ENCODE data around the gene CRB2.

Gene CRB2

DNA sequence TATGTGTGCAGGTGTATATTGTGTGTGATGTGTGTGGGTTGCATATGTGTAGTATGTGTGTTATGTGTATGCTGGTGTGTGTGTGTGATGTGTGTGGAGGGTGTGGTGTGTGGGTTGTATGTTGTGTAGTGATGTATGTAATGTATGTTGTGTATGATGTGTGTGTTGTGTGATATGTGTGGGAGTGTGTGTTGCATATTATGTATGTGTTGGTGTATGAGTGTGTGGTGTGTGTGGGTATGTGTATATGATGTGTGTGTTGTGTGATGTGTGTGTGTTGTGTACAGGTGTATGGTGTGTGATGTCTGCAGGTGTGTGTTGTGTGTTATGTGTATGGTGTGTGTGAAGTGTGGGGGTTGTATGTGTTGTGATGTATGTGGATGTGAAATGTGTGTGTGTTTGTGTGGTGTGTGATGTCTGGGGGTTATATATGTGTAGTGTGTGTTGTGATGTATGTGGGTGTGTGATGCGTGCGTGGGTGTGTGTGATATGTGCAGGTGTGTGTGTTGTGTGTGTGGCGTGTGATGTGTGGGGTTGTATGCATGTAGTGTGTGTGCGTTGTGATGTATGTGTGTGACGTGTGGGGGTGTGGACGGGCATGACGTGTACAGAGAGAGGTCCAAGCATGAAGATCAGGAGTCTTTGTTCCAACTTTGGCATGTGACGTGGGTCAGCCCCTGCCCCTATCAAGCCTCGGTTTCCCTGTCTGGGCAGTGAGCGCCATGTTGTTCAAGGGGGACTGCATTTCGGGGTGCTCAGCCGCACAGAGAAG lies 8.5 kb upstream of the CRB2 start:
- DNase-seq (ENCODE audit: low read depth in 2 of 2): no peak

DNA sequence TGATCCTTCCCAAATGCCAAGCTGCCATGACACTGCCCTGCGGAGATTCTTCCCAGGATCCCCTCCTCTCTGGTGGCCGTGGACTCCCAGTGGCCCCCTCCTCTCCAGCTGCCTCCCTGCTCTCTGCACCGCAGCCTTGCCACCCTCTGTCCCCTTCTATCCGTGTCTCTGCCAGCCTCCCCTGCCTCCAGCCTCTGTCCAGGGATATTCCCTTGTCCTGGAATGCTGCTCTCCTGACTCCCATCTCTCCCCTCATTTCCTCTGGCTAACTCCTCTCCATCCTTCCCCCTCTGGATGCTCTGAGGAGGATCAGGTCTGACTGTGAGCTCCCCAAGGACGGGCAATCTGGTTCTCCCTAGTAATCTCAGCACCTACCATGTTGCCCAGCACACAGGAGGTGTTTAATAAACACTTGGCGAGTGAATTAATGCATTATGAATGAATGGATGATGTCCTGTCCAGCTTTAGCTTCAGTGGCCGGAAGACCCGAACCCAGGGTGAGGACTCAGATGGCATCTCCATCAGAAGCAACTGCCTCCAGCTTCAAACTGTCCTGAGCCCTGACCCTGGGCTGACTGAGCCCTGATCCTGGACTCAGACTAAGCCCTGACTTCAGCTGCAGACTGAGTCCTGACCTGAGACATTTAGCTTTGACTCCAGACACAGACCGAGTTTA lies 7.5 kb upstream of the CRB2 start:
- no peak for DNase-seq (ENCODE audit: low read depth in 2 of 2)

DNA sequence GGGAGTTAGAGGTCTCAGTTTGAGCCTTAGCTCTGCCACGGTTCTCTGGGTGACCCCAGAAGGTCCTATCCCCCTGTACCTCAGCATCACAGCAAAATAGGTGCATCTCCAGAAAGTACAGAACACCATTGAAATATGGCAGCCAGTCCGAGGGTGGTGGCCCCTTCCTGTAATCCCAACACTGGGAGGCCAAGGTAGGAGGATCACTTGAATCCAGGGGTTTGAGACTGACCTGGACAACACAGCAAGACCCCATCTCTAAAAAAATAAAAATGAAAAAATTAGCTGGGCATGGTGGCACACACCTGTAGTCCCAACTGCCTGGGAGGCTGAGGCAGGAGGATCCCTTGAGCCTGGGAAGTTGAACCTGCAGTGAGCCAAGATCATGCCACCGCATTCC lies 7.0 kb upstream of the CRB2 start:
- DNase-seq (ENCODE audit: low read depth in 2 of 2): no peak

DNA sequence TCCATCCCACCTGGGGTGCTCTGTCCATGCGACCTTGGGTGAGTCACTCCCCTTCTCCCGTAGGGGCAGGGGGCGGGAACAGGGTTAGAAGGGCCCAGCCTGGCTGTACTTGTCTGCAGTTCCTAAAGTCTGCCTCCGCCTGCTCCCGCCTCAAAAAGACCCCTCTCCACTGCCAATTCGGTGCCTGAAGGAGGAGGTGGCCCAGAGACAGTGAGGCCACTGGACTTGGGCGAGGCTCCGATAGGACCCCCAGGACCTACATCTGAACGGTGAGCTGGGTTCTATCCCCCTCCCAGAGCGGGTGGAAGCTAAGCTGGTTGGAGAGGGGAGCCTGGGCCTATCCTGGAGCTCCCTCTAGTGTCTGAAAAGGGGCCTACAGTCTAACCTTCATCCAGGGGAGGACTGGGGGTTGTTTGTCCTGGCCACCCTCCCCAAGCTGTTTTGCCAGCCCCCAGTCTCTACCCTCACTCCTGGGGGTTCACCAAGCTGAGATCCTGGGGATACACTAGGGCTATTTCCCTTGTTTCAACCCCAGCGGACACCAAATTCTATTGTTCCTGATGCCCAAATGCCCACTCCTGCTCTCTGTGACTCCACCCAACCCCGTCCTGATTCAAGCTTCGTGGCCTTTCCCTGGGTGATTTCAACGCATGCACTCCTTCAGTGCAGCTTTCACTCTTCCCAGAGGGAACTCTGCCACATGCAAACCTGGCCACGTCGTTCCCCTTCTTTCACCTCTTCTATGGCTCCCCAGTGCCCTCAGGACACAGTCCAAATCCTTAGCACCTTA lies 6.1 kb upstream of the CRB2 start:
- DNase-seq (ENCODE audit: low read depth in 2 of 2): peak; percentile 25 to 71

DNA sequence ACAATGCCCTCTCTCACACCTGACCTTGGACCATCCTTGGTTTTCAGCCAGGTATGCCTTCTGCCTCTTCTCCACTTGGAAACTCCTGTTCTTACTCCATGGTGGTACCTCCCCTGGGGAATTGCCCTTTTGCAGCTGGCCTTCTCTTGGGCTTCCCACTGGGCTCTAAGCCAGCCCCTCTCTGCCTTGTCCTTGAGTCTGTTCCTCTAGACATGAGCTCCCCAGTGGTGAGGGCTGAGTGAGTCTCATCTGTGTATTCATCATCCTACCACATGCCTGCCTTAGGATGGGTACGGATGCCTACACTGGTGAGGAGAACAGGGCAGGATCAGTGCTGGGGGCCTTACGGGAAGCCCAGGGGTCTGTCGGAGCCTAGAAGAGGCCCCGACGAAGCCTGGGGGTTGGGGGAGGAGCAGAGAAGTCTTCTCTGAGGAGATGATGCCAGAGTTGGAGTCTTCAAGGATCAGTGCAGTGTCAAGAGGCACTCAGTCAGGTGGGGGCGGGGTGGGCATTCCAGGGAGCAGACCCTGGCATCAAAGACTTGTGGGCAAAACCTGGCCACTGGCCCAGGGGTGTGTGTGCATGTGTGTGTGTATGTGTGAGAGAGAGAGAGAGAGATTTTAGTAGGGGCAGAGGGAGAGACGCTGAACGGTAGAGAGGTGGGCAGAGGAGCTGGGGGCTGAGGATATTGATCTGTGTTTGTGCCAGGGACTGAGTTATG lies 5.2 kb upstream of the CRB2 start:
- no peak for DNase-seq (ENCODE audit: low read depth in 2 of 2)

DNA sequence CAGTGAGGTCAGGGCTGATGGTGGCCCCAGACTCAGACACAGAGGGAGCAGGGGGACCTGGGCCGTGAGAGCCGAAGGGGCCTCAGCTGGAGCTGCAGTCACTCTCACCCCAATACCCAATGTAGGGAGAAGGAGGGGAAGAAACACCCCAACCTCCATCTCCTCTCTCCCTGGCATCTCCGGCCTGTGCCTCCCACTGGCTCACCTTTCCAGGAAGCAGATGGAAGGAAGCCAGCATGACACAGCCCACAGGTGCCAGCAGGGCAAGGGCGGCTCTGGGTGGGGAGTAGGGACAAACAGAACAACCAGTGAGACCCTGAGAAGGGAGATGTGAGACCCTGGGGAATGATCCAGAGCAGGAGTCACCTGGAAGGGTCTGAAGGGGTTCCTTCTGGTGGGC lies 3.0 kb upstream of the CRB2 start:
- DNase-seq (ENCODE audit: low read depth in 2 of 2): no peak

DNA sequence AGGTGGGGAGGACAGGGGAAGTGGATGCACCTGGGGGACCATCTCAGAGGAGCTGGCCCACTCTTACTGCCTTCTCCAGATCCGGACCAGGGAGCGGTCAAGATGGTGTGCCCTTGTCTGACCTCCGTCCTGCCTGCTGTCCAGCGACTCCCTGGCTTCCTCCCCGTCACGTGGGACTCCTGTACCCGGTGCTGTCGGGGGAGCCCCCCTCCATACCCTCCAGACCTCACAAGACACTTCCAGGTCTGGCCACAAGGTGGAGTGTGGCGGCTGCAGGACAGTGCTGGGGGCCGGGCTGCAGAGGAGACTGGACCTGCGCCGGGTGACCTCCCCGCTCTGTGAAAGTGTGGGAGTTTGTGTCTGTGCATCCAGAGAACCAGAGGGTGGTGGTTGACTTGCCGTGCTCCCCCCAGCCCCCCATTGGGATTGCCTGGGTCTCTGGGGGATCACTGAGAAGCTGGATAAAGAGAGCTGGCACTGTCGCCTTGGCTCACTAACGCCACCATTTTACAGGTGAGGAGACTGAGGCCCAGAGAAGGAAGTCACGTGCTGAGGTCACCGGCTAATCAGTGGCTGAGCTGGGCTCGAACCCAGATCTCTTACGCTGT lies 1.9 kb upstream of the CRB2 start:
- DNase-seq (ENCODE audit: low read depth in 2 of 2): peak; percentile 36 to 48

DNA sequence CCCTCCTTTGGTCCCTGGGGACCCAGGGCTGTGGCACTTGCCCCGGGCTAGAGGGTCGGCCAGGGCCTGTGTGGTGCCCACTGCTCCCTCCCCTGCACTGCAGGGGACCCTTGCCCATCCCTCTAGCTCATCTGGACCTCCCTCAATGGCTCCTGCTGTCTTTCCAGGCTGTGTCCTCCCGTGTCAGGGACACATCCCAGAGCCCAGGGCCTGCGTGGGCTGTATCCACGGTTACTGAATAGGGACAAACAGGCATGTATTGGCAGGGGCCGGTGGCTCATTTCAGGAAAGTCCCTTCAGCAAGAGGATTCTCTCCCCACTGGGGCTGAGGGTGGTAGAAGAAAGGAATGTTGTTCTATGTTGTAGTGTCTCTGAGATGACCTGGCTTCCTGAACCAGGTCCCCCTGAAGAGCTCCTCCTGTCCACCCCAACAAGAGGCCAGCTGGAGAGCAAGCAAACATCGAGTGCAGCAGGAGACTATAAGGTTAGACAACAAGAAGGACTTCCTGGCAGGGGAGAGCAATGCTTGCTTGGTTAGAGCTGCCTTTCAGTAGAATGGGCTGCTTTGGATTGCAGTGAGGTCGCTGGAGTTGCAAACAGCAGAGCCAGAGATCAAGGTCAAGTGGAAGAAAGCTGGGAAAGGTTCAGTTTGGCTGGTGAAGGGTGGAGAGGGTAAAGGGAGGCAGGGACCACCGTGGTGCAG lies 1.0 kb upstream of the CRB2 start:
- no peak for DNase-seq (ENCODE audit: low read depth in 2 of 2)

DNA sequence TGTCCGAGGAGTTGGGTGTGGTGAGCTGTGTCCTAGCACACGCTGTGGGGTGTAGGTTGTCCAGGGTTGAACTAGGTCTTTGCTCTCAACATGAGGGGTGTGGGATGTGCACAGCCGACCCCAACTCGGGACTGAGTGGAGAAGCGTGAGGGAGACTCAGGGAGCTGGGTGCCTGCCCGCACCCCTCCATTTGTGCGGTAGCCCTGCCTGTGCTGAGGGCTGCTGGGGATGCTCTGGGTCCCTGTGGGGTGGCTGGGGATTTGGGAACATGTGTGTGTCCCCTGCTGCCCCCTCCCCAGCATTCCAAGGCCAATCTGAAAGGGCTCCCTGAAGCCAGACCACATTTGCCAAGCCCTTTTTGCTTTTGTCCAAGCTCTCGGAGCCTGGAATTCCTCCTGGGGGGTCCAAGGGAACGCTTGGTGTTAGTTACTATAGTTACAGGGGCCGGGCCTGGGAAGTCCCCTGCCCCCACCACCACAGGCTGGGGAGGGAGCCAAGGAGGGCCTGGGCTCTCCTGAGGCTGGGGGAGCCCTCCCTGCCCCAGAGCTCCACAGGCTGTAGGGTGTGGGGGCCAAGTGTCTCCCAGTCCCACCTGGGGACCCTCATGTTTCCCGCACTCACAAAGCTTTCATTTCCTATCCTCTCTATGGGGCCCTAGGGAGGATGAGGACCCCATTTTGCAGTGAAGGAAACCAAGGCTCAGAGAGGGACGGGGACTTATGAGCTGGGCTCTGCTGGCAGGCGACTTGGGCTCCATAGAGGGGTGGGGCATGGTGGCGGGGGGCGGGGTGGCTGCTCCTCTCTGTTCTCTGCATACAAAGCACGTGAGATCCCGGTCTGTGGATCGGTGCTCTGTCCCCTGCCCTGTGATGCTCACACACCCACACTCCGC lies 1.1 kb downstream of the CRB2 start:
- no peak for DNase-seq (ENCODE audit: low read depth in 2 of 2)

DNA sequence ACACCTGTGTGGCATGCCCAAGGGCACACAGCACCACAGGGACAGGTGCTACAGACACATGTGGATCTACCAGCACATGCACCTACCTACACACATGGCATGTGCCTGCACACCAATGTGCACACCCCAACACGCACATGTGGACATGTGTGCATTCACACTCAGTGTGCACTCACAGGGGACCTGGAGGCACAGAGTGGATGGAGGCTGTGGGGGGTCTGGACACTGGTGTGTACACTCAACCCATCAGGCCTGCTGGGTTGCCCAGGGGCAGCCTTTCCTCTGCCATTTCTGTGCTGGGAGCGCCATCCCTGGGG lies 1.7 kb downstream of the CRB2 start:
- DNase-seq (ENCODE audit: low read depth in 2 of 2): no peak

DNA sequence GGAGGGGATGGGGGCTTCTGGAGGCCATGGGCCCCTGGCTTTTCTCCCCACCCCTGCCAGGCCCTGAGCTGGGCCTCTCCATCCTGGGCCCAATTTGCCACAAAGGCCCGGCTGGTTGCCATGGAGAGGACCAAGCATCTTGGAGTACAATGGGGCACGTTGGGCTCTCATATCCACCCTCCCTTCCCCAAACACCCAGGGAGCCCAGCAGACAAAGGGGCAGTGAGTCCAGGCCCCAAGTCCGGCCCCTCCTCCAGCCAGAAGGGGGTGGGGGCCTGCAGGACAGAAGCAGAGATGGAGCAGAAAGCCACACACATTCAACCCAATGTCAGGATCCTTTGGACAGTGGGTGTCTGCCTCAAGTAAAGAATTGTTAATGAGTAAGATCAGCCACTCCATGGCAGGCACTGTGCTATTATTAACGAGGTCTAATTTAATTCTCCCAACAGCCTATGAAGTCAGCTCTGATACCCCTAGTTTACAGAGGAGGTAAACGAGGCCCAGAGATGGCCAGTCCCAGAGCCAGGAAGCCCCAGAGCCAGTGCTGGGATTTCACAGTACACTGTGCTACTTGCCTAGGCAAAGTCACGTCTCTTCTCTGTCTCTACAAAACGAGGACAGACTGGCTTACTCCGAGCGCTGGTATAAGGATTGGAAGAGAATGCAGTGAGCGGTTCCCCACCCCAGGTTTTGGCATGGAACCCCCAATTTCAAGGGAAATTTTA lies 2.3 kb downstream of the CRB2 start:
- DNase-seq (ENCODE audit: low read depth in 2 of 2): no peak

DNA sequence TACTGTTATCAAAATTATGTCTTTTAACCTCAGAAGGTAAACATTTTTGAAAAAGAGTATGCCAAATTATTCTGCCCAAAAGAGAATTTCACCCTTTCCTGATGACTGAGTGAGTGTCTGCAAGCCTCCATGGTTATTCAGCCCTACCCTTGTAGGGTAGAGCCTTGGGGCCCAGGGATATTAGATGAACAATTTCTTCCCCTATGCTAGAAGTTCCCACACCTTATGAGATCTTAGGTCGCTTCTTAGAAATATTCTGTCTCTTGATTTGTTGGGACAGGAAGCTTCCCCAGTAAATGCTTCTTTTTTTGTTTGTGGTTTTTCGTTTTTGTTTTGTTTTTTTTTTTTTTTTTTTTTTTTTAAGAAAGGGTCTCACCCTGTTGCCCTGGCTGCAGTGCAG lies 3.1 kb downstream of the CRB2 start:
- no peak for DNase-seq (ENCODE audit: low read depth in 2 of 2)

DNA sequence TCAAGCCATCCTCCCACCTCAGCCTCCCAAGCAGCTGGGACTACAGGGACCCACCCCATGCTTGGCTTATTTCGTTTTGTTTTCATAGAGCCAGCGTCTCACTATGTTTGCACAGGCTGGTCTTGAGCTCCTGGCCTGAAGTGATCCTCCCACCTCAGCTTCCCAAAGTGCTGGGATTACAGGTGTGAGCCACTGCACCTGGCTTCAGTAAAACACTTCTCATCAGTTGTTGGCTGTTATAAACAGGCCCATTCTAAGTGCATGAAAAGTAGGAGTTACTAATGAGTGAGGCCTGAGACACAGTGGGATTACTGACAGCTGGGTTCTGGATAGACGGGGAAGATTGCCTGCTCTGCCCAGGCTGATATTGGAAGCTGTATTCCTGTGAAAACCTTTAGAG lies 3.5 kb downstream of the CRB2 start:
- DNase-seq (ENCODE audit: low read depth in 2 of 2): no peak

DNA sequence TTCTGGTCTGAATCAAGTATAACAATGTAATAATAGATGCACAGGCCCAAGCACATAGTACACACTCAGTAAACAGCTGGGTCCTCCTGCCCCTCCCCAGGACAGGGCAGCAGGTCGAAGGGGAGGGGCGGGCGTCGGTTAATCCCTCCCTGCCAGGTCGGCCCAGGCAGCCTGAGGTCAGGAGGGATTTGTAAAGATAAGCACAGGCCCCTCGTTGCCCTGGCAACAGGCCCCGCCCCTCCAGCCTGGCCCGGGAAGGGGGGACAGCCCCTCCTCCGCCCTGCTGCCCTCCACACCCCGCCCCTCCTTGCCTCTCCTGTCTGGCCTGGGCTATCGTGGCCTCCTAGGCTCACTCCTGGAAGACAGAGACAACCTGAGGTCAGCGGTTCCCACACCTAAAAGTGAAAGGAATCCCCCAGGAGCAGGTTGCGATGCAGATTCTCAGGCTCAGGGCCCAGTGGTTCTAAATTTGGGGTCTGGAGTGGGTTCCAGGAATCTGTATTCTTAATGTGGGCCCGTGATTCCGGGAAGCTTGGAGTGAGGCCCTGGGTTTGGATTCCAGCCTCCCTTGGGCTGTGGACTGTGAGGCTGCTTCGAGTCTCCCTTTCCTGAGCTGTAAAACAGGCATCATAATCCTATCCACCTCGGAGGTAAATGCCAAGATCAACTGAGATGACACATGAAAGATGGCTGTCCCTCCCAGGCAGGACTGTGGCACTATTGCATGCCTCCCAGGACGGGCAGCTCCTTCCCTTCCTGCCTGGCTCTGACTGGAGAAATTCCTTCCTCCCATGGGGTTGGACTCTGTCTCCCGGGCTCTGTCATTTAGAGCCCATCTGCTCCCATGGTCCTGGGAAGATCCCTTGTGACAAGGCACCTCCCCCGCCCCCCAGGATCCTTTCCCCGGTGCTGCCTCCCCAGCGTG lies 4.4 kb downstream of the CRB2 start:
- DNase-seq (ENCODE audit: low read depth in 2 of 2): no peak

DNA sequence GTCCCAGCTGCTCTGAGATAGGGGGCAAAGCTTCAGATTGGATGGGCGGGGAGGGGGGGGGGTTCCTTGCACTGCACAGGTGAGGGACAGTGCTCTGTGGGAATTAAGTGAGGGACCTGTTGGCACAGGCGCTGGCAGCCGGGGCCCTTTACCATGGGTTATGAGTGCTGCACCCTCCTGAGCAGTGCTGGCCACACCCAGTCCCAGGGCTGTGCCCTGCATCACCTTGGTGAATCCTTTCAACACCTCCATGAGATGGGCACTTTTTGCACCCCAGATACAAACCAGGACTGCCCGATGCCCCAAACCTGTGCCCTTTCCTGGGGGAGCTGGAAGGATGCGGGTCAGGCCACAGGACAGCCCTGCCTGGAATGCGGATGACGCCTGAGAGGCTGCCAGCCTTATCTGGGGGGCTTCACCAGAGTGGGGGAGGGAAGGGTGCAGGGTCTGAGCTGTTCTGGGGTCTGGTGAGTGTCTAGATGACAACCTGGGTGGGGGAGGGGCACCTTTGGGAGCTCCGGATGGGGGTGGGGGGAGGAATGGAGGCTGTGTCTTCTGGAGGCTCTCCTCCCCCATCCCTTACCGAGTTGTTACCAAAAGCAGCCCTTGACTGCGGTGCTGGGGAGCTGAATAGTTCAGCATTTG lies 5.2 kb downstream of the CRB2 start:
- DNase-seq (ENCODE audit: low read depth in 2 of 2): no peak

DNA sequence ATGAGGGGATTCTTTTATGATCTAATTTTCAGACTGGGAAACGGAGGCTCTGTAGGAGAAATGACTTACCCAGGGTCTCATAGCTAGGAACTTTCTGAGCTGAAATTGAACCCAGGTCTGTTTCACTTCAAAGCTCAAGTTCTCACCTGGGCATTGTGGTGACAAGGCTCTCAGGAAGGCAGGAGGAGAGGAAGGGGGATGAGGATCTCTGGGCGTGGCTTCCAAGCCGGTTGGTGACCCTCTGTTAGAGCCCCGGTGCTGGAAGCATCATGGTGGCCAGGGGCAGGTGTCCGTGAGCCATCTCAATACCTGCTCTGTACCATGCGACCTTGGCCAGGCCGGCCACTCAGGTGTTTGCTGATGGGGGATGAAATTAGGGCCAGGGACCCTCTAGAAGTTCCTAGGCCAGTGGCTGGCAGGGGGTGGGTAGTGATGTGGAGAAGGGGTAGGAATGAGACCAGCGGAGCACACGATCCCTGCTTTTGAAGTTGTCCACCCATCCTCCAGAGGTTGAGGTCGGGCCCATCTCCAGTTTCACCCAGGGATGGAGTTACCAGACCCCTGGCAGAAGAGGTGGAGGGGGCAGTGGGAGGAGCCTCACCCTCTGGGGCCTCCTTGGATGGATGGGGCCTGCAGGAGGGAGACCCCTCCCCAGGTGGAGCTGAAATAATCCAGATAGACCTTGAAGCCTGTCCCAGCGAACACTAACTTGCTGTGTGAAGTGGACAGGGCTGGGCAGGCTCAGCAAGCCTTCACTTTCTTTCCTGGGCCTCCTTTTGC lies 5.9 kb downstream of the CRB2 start:
- DNase-seq (ENCODE audit: low read depth in 2 of 2): no peak

DNA sequence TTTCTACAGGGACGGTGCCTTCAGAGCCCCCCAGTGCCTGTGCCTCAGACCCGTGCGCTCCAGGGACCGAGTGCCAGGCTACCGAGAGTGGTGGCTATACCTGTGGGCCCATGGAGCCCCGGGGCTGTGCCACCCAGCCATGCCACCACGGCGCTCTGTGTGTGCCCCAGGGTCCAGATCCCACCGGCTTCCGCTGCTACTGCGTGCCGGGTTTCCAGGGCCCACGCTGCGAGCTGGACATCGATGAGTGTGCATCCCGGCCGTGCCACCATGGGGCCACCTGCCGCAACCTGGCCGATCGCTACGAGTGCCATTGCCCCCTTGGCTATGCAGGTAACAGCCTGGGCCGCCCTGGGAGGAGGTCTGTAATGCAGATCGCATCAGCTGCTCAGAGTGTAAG lies 6.9 kb downstream of the CRB2 start:
- DNase-seq (ENCODE audit: low read depth in 2 of 2): no peak
